ENCODE data around the gene CLN3. TPM values are rescaled to one million over a fixed set of nuclear protein-coding genes. Genes with fewer than 3 reads are reported as not detected.

CLN3 gene
- total and polyA plus RNA-seq, 2 experiments from 2014 or later: 18.1 to 31.4 TPM

GRCh38 chr16:28531777-28532744 is 40.2 kb upstream of the CLN3 start (continued):
- TF ChIP-seq ZNF462 (CRISPR knock-in tag; IDR thresholded peaks at IDR 0.05) (no peak), NANOG (IDR thresholded peaks at IDR 0.05; ENCODE audit: borderline replicate concordance) (no peak), REST (IDR thresholded peaks at IDR 0.05; ENCODE audit: unreplicated experiment) (no peak), EZH2phosphoT487 (IDR thresholded peaks at IDR 0.05; ENCODE audit: unreplicated experiment) (no peak), POLR2AphosphoS5 (IDR thresholded peaks at IDR 0.05; ENCODE audit: low read depth) (no peak)

All from GM23338 (cell line).